Breast epithelium (tissue), 4 donors: ENCODE results near the gene HOXB4. TPM values are rescaled to one million over a fixed set of nuclear protein-coding genes. Genes with fewer than 3 reads are reported as not detected.

Experiments
- DNase-seq, 2 donors: peaks; one replicate each; pipeline ENCODE4 v3.0.0-alpha.2; 2019; ENCODE audit warnings: low spot score in 2 of 2
- H3K27ac ChIP-seq, 2 donors: fragments of 200-600 bp; sonication (generic) in 1 of 2; one replicate each; pipeline ENCODE4 v1.5.1; 2016 to 2019; ENCODE audit warnings: mild to moderate bottlenecking in 1 of 2
- H3K27me3 ChIP-seq, 2 donors: fragments of 200-600 bp; sonication (generic) in 1 of 2; one replicate each; pipeline versions ENCODE4 v1.5.1 to v1.6.0; 2017 to 2019; ENCODE audit warnings: control low read depth in 1 of 2, mild to moderate bottlenecking in 1 of 2
- H3K36me3 ChIP-seq: fragments of 200-600 bp; one replicate; pipeline ENCODE4 v1.5.1; 2019
- H3K4me1 ChIP-seq, 2 donors: fragments of 200-600 bp; sonication (generic); one replicate each; pipeline ENCODE4 v1.5.1; 2016 to 2019; ENCODE audit warnings: control low read depth in 1 of 2
- H3K4me3 ChIP-seq, 3 donors: fragments of 200-600 bp; sonication (generic); 1 replicate in 2 of 3; 2 replicates in 1 of 3; pipeline ENCODE4 v1.5.1; 2016 to 2019; ENCODE audit warnings: mild to moderate bottlenecking in 3 of 3, moderate library complexity in 2 of 3
- H3K9me3 ChIP-seq, 2 donors: fragments of 200-600 bp; sonication (generic) in 1 of 2; one replicate each; pipeline ENCODE4 v1.5.1; 2016 to 2019; ENCODE audit warnings: control low read depth in 1 of 2
- POLR2A ChIP-seq: fragments of 450-650 bp; IDR thresholded peaks from one replicate; pipeline ENCODE4 v1.6.1; 2016; ENCODE audit warnings: antibody characterized with exemption, mild to moderate bottlenecking, moderate library complexity
- POLR2AphosphoS5 ChIP-seq, 3 donors: sonication (generic); formaldehyde crosslinking; IDR thresholded peaks; one replicate each; pipeline ENCODE4 v1.6.1; 2017; ENCODE audit warnings: antibody characterized with exemption in 3 of 3
- intact Hi-C: fragments of 100-400 bp; cut with DNase I; formaldehyde crosslinking; loops from one replicate; pipeline ENCODE4 v1.15.1; 2023; ENCODE audit warnings: low total_unique reads
- total RNA-seq, 3 donors: library from RNA; depleted of rRNA; stranded (reverse); fragments of >200 nt; gene quantifications; one replicate each; pipeline ENCODE4 v1.1.0, GENCODE V29; 2016
- TF ChIP-seq, protein P1 (sequence below), 3 donors: fragments of 450-650 bp; IDR thresholded peaks; one replicate each; pipeline ENCODE4 v1.5.1; 2016 to 2017; ENCODE audit warnings: antibody characterized with exemption in 3 of 3, mild to moderate bottlenecking in 3 of 3, moderate library complexity in 3 of 3

HOXB4 gene
- total RNA-seq, 3 donors from 2014 or later: 2.2 to 7.5 (median 2.3) TPM

DNA sequence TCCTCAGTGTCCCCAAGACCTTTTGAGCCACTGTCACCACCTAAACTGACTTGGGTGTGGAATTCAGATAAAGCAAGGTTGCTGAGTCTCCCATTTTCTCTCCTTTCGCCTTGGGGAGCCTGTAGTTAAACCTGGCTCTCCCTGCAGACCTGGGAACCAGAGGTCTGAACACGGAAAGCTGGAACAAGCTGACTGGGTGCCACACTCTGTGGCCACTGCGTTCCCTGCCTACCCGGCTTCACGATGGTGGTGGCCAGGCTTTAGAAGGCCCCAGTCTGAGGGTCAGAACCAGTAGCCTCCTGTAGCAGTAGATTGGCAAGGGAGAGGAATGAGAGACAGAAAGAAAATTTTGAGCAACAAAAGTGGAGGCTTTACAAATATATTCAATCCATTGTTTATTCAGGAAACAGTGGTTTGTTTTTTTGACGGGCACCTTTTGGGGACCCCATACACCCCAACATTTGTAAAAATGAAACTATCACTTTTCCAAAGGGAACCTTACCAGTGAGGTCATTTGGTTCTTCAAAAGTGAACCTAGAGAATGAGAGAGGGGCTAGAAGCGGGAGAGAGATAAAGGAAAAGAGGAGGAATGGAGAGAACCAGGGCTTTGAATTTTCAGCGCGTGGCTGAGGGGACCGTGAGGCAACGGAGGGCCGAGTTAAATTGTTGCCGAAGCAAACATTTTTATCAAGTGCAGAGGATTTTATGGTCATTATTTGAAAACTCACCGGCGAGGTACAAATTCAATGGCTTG lies 38.7 kb upstream of the HOXB4 start:
- Histone ChIP-seq H3K36me3 (no peaks in the 10 kb centered on the region), H3K27me3 (peaks cover 23 to 100% of the 10 kb centered on the region in 2 donors), H3K9me3 (no peaks in the 10 kb centered on the region), H3K4me1 (no peaks in the 10 kb centered on the region), H3K27ac (no peak overlapping the region), H3K4me3 (no peak overlapping the region)
- TF ChIP-seq POLR2A (no peak), POLR2AphosphoS5 (IDR thresholded peaks at IDR 0.05) (no peak)
- TF ChIP-seq, protein P1, sequence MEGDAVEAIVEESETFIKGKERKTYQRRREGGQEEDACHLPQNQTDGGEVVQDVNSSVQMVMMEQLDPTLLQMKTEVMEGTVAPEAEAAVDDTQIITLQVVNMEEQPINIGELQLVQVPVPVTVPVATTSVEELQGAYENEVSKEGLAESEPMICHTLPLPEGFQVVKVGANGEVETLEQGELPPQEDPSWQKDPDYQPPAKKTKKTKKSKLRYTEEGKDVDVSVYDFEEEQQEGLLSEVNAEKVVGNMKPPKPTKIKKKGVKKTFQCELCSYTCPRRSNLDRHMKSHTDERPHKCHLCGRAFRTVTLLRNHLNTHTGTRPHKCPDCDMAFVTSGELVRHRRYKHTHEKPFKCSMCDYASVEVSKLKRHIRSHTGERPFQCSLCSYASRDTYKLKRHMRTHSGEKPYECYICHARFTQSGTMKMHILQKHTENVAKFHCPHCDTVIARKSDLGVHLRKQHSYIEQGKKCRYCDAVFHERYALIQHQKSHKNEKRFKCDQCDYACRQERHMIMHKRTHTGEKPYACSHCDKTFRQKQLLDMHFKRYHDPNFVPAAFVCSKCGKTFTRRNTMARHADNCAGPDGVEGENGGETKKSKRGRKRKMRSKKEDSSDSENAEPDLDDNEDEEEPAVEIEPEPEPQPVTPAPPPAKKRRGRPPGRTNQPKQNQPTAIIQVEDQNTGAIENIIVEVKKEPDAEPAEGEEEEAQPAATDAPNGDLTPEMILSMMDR (IDR thresholded peaks at IDR 0.05): no peak
- DNase-seq: no peak
- intact Hi-C loops: no loop called here

DNA sequence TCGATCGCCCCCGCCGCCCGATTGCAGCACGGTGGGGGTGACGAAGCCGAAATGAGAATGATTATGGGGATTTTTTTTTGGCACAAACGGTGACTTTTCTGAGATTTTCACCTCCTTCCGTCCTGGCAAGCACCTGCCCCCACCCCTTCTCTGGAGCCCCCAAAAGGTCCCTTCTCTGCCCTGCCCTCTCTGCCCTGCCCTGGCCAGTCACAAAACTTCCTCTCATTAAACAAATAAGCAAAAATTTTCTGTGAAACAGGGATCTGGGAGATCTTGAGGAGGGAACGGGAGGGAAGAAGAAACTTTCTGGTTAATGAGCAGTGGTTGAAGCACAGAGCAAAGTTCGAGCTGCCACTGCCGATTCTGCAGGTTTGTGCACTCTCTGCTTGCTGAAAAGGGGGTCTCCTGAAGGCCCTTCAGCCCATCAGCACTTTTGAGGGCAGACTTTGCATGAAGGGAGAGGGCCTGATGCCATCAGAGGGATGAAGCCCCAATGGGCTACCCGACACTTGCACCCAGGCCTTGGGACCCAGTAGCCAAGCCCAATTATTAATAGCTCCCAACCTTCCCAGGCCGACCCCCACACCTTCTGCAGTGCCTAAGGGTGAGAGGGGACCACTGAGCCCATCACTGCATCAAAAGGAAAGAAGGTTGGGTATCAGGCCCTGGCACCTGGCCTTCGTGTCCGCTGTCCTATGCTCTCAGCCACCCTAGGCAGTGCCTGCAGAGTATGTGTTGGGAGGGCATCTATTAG lies 38.0 kb upstream of the HOXB4 start:
- no peak overlapping the region for H3K4me3 ChIP-seq
- H3K27me3 ChIP-seq: peaks cover 25 to 100% of the 10 kb centered on the region in 2 donors
- no peak for DNase-seq
- no peaks in the 10 kb centered on the region for H3K4me1 ChIP-seq
- H3K27ac ChIP-seq: no peak overlapping the region
- intact Hi-C loops: no loop called here
- H3K9me3 ChIP-seq: no peaks in the 10 kb centered on the region
- no peaks in the 10 kb centered on the region for H3K36me3 ChIP-seq
- TF ChIP-seq, protein P1 (IDR thresholded peaks at IDR 0.05): no peak
- TF ChIP-seq POLR2A: no peak
- no peak for TF ChIP-seq POLR2AphosphoS5 (IDR thresholded peaks at IDR 0.05)

DNA sequence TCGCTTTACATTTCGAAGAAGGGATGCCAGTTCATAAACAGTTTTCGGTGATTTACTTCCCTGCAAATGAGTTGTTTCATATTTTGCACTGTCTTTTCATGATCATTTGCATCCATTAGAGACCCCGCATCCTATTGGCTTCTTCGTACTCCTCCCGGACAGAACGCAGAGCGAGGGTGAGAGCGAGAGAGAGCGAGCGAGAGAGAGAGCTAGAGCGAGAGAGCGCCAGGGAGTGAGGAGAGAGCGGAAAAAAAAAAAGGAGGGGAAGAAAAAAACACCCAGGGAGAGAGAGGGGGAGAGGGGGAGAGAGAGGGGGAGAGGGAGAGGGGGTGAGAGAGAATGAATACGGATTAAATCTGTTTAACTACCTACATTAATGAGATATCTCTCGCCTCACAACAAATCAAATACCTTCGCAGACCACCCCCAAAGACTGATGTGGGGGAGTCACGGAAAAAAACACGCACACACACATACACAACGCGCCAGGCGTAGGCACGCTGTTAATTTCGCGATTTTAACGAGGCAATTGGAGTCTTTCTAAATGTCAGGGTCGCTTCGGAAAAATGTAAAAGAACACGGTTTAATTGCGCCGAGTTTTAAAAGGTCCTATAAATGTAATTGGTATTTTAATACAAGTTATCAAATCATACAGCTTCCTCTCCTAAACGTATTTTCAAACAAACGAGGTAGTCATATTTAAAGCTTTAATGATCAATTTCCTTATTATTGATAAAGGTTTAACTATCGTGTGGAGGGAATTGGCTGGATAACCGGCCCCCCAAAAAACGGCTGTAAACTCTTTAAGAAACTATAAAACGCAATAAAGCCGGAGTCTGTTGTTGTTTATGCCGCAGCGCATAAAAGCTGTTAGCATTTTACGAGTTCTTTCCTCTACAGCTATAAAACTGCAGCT lies 37.2 kb upstream of the HOXB4 start, which contains the start of gene HOXB8:
Gene HOXB8 (minus strand): TSS at position 246 of the 916 bp plus-strand sequence. CDS start 588 bp downstream, outside the sequence.
- intact Hi-C loops: no loop called here
- Histone ChIP-seq H3K27ac (no peak within 1 kb of the TSS), H3K9me3 (no peaks in the 10 kb centered on the region), H3K27me3 (peaks cover 25 to 100% of the 10 kb centered on the region in 2 donors), H3K4me3 (peak within 1 kb of the TSS; percentile 54 to 78 (median 68)), H3K36me3 (no peaks in the 10 kb centered on the region), H3K4me1 (no peaks in the 10 kb centered on the region)
- TF ChIP-seq, protein P1 (IDR thresholded peaks at IDR 0.05): no peak
- TF ChIP-seq POLR2AphosphoS5 (IDR thresholded peaks at IDR 0.05) (no peak), POLR2A (no peak)
- no peak for DNase-seq

DNA sequence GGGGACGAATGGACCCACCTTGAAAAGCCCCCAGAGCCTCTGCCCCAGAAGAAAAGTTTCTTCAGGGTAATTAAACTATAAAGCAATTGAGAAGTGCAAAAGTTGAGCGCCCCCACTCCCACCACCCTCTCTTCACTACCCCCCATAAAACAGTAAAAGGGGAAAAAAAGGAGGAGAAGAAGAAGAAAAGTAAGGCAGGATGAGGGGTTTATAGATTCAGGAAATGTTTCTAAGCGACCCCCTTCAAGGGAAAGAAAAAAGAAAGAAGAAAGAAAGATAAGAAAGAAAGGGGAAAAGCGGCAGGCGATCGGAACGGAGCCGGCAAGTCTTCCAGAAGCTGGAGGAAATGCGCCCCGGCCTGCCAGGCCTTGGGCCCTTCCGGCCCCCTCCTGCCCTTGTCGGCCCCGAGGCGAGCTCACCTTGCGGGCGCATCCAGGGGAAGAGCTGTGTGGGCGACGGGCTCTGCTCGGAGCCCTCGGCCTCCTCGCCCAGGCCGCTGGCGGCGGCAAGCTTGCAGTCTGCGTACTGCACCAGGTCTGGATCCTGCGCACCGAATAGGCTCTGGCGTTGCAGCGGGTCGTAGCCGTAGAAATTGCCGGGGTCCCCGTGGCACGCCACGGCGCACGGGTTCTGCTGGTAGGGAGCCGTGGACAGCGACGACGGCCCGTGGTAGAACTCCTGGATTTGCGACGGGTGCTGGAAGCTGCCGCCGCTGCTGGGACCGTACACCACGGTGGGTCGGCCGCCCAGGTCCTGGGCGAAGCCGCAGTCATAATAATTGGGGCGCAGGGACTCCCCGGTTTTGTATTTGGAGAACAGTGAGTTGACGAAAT lies 35.9 kb upstream of the HOXB4 start:
- H3K36me3 ChIP-seq: no peaks in the 10 kb centered on the region

More for the DNA sequence above, 35.9 kb upstream of the HOXB4 start:
- H3K9me3 ChIP-seq: no peaks in the 10 kb centered on the region
- H3K4me3 ChIP-seq: peak overlapping the region; percentile 54 to 78 (median 68)
- DNase-seq: no peak
- intact Hi-C loops: no loop called here
- H3K27me3 ChIP-seq: peaks cover 19 to 100% of the 10 kb centered on the region in 2 donors
- H3K4me1 ChIP-seq: no peaks in the 10 kb centered on the region
- TF ChIP-seq POLR2AphosphoS5 (IDR thresholded peaks at IDR 0.05) (no peak), POLR2A (no peak)
- TF ChIP-seq, protein P1 (IDR thresholded peaks at IDR 0.05): no peak
- no peak overlapping the region for H3K27ac ChIP-seq
